Stimulated activated CD4-positive, alpha-beta T cell treated with anti-CD3 and anti-CD28 coated beads, Interleukin-2, amount 100 ng/mL, for 24 hours (primary cell): ENCODE data around the gene UBE2QL1.
"Not testable (repeated sequence)": the region's sequence is repeated elsewhere in the genome, so short reads cannot be mapped to it uniquely, and the experiment has no call there.

Experiments
- DNase-seq, 2 donors: peaks; one replicate each; pipeline ENCODE4 v3.0.0-alpha.2; 2020

The UBE2QL1 gene

DNA sequence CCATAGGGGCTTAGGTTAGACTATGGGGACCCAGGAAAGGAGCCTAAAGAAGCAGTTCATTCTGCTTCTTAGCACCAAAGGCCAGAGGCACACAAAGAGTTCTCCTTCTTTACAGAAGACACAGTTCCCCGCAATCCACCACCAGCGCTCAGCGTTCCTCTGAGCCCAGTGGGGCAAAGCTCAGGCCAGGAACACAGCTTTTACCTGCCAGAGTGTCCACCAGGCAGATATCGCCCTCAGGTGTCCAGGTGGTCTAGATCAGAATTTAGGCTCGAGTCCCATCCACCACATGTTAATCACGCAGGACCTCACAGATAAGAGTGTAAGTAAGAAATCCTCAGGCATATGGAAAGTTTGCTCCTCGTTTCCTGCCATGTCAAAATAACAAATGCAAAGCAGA is 53.0 kb downstream of the UBE2QL1 start:
- DNase-seq, result no peak

DNA sequence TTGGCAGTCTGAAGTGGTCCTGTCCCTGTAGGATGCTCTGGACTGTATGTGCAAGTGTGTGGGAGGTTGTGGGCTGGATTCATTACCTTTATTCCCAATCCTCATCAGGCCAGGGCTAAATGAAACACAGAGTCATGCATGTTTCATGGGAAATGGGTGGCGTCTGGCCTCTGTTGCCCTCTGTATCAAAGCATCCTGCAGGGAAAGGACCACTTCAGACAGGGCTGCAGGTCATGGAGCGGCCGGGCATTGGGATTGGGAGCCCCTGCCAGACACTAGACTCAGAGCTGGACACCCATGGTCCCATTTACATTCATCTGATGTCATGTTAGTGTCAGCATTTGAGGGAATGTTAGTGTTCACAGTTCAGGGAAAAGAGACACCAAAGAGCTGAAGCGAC is 53.8 kb downstream of the UBE2QL1 start:
- DNase-seq, result no peak

DNA sequence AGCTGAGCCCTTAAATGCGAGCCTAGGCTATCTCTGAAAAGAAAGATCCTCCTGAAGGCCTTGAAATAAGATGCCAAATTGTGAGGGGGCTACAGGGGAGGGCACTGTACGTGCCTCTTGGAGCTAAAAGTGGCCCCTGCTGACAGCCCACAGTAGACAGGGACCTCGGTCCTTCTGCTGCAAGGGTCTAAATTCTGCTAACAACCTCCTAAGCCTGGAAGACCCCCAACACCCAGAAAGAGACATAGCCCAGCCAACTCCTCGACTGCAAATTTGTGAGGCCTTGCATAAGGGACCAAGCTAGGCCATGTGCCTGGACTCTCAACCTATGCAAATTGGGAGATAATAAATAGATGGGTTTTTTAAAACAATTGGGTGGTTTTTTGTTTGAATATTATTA is 54.7 kb downstream of the UBE2QL1 start:
- no peak for DNase-seq

DNA sequence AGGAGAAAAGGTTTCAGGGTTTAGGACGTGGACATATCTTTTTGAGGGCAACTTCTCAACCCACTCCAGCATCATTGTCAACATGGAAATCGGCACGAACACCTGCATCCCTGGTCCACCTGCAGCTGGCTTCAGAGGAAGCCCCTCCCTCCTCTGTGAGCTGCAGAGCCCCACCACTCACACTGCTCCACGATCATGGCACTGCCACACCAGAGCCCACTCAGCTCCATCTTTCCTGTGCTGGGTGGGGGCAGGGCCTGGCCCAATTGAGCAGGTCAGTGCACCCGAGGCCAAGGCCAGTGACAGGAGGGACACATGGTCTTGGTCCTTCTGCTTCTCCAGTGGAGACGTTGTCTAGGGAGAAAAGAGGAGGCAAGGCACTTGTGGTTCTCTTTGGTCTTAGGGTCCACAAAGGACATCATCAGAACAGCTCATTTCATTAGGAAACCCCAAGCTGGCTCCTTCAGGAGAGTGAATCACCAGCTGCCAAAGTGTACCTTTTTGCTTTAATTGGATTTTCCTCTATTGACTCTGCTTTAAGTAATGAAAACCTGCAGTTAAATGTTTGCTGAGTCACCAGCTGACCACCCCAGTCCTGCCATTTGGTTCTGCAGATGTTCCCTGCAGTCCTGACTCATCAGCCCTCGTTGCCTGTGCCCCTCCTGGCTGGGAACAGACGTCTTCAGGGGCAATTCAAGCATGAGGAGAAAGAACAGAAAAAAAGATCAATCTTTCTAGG is 56.2 kb downstream of the UBE2QL1 start:
- no peak for DNase-seq

DNA sequence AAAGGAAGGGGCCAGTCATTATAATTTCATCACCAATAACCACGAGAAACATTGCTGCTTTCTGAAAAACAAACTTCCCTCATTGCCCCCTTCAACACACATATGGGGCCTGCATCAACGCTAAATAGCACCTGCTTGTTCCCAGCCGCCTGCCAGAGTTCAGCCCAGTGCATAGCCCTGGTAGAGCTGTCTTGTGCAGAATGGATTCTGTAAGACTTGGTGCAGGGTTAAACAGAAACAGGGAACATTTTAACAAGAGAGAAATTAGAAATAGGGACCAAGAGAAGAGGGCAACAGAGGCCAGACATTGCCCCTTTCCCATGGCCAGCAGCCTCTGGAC is 56.7 kb downstream of the UBE2QL1 start:
- no peak for DNase-seq

DNA sequence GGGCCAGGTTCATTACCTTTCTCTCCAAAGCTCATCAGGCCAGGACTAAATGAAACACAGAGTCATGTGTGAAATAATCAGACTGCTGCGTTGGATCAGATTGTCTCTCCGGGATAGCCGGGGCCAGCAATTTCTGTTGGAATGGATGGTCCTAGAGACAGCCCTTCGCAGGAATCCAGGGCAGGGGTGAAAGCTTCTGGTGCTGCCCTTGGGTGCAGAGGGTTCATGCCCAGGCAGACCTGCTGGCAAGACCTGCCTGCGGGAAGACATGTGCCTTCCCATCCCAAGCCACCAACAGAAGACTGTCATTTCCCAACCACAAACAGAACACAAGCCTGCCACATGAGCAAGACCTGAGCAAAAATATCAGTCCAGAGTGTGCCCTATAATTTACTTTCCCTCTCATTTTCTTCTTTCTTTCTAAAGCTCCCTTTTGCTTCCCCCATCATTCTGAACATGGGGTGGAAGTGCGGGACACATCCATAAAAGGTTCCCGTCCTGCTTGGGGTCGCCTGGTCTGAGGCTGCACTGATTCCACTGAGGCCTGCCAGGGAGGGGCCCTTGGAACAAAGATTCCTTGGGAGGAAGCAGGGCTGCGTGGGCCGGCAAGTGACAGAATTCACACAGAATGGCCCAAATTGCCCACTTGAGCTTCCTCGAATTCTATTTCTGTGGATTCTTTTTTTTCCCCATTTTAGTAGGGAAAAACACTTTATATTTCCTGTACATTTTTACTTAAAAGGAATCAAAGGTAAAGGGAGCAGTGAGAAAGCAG is 57.3 kb downstream of the UBE2QL1 start:
- no peak for DNase-seq

DNA sequence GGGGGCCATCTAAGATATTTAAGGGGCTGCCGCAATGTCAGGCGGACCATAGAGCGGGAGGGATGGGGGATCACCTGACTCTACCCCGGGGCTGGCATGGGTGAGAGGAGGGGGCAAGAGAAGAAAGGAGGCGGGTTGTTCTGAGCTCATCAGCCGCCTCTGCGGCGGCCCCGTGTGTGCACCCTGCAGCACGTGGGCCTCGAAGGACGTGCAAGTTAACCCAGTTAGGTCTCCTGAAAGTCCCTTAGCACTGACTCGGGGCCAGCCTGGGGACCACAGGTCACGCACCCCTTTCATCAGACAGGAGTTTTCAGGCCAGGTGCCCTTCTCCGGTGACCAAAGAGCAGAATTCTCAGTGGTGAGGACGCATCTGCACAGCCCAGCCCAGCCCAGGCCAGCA is 58.0 kb downstream of the UBE2QL1 start:
- DNase-seq, result no peak

DNA sequence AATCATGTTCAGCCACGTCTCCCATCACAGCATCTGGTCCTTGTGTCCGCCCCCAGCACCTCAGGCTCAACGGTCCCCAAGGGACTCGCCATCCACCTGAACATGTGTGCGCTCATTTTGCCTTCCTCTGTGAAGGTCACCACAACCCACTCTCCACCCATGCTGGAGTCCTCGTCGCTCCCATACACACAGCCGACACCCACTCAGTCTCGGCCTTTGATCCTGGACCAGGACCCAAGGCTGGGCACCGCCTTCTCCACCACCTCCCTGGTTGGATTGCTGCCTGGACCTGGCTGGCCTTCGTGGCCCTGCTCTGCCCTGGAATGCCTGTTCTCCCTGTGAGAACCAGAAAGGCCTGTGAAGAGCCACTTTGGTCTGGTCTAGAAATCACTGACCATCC is 60.3 kb downstream of the UBE2QL1 start:
- no peak for DNase-seq

DNA sequence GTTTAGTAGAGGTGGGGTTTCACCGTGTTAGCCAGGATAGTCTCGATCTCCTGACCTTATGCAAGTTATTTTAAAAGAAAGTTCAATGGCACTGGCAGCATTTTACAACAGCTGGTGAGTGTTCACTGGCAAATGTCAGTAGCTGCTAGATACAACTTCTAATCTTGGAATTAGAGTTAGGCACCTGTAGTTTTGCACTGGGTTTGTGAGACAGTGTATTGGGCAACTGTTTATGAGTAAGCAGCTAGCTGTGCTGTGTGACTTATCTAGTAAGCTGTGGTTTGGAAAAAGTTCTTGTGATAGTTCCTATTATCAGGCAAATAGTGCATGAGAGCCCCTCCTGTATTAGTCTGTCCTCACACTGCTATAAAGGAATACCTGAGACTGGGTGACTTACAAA is 61.5 kb downstream of the UBE2QL1 start:
- DNase-seq, result no peak

DNA sequence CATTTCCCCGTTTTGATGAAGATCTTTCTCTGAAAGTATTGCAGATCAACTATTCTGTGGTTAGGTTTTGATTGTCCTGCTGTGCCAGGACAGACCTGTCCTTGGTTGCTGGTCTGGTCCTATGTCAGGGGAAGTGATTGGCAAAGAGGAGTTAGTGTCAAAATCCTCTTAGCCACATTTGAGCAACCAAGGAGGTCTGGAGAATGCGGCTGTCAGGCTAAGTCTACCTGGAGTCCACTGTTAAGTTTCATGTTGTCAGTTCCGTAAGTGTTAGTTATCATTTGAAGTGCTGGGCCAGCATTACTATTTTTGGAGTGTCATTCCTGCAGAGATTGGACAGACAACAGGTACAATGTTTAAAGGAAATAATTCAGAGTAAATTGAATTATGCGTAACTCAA is 62.3 kb downstream of the UBE2QL1 start:
- no peak for DNase-seq

DNA sequence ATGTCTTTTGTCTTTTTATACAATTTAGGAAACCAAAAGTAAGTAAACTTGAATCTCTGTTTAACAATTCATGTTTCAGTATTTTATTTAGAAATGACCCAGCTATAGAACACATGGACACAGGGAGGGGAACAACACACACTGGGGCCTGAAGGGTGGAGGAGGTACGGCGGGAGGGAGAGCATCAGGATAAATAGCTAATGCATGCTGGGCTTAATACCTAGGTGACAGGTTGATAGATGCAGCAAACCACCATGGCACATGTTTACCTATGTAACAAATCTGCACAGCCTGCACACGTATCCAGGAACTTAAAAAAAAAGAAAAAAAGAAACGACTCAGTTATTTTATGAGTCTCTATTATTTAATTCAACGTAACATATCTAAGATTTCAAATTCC is 67.2 kb downstream of the UBE2QL1 start:
- not testable (repeated sequence) for DNase-seq

DNA sequence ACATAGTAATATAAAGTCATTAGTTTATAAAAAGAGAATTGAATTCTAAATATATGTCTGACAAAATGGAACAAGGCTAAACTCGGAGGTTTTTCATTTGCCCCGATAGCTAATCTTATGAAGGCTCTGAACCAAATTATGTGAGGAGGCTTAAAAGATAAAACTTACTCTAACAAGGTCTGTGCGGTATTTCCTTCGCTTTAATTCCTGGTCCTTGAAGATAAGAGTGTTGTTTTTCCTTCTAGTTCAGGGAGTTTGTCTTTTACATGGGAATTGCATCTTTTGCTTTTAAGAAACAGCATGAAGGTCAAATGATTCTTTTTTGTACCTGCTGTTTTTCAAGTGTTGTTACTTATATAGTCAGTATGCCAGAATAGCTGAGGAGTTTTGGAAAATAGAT is 68.2 kb downstream of the UBE2QL1 start:
- DNase-seq, result no peak

DNA sequence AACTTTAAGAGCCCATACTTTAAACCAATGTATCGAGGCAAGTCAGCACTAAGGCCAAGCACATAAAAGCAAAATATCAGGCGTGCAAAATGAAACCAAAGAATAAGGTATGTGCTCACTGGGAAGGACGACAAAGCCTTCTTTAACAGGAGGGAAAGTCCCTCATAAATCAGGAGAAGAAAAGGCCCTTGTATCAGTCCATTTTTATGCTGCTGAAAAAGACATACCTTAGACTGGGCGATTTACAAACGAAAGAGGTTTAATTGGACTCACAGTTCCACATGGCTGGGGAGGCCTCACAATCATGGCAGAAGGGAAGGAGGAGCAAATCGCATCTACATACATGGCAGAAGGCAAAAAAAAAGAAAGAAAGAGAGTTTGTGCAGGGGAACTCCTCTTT is 68.9 kb downstream of the UBE2QL1 start:
- DNase-seq, result no peak

DNA sequence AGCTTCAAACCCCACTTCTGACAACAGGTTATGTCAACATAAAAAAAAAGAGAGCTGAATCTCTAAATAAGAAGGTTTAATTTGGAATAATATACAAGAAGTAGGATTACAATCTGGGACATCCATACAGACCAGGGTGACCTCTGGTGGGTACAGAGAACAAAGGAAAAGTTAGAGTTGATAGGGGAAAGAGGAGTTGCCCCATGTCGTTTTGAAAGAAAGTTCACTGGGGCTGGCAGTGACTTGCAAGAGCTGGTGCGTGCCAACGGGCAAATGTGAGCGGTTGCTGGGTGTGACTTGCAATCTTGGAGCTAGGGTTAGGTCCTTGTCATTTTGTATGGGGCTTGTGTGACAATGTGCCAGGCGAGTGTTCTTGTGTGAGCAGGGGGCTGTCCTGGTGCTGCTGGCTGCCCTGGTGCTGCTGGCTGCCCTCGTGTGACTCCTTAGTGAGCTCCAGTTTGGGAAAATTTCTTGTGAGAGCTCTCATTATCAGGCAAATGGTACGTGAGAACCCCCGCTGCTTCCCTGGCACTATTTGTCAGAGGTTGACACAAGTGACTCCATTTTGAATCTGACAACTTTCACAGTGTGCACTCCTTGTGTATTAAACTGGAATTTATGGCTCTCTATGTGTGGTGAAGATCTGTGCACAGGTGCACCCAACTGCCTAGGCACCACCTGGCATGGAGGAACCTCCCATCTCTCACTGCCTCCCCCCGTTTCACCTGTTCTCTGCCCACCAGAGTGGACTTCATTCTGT is 69.8 kb downstream of the UBE2QL1 start:
- DNase-seq, result no peak

DNA sequence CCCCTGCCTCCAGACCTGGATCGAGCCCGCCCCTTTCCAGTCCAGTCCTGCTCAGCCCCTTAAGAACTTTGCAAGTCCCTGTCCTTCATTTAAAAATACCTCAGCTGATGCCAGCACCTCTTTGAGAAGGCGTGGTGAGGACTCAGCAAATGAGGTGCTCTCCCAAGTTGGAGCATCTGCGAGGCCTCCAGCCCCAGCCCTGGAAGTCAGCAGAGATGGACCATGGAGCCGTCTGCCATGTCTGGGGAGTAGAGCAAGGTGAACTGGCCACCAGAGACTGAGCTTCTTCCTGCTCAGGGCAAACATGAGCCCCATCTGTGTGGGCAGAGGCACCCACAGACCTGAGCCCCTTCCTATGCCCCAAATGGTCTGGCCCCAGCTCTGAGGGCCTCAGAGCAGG is 71.5 kb downstream of the UBE2QL1 start:
- DNase-seq, result no peak

DNA sequence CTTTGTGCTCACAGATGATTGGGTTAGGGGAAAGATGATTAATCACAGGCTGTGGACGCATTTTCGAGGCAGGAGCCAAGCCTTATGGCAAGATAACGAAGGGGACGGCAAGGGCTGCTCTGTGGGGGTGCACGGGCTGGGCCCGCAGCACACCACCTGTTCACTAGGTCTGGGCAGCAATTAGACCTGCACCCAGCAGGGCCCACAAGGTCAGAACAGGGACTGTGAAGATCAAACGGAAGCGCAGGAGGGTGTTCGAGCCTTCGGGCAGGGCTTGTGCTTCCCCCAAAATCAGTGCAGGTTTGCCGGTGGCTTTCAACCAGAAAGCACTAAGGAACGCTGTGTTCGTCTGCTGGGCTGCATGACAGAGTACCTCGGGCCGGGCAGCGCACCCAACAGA is 73.7 kb downstream of the UBE2QL1 start:
- no peak for DNase-seq

DNA sequence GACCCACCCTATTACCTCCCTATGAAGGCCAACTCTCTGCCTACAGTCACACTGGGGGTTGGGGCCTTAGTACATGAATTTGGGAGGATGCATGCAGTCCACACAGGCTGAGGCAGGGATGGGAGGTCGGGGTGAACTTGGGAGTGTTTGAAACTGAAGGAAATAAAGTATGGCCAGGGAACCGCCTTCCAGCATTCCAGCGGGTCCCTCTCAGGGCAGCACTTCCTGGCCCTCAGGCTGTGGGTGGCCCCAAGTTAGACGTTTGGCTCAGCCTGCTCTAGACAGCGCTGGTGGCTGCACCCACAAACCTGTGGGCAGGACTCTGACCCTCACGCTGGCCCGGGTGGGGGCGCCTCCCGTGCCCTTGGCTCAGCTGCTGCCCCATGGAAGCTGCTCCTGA is 74.3 kb downstream of the UBE2QL1 start:
- no peak for DNase-seq

DNA sequence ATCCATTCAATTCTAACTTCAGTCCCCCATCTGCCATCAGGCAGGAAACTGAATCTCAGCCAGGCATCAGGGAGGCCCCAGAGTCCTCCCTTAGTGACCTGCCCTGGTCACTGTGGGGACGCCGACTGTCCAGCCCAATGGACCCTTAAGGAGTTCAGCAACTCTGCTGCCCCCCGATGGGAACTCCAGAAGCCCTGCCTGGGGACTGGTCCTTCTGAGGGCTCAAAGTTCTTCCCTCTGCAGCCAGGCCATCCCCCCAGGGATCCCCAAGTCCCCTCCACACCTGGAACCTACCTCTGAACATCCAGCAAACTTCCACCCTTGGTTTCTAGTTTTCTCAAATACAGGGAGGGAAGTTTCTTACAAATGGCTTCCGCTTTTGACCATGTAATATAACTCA is 76.8 kb downstream of the UBE2QL1 start:
- no peak for DNase-seq

DNA sequence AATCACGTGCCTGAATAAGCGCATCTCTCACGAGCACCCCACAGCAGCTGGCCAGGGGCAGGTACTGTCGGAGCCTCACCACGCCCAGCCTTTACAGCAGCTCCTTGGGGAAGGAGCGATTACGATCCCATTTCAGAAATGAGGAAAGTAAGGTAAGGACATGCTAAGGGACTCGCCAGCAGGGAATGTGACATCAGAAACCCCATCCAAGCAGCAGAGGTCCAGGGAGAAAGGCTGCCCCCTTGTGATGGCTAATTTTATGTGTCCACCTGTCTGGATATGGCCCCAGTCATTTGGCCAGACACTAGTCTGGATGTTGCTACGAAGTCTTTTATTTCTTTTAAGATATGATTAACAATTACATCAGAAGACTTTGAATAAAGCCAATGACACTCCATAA is 77.3 kb downstream of the UBE2QL1 start:
- DNase-seq, result no peak

DNA sequence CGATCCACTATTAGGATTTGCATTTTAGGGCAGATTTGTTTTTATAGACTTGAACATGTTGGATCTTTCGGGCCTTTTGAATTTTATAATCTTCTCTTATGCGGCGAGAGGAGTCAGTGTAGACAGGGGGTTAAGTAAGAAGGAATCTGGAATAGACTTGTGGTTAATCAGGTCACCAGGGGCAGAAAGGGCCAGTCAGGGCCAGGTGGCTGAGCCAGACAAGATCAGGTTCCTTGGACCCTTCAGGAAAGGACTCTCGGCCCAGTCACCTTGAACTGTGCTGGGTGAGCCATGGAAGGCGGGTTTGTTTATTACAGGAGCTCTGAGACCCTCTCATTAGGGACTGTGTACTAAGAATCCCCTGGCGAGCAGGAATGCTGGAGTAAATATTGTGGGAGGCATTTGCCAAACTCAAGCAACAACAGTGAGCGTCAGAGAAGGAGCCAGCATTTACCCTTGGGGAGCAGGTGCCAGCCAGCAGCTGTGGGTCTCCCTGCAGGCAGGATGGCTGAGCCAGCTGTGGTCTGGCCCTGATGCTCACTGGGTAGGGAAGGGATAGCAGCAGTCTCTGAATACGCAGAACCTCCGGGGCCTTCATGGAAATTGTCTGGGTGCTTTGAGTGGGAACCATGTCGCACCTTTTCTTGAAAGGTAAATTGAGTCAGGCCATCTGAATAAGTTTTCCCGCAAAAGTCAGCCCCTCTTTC is 79.2 kb downstream of the UBE2QL1 start:
- no peak for DNase-seq

DNA sequence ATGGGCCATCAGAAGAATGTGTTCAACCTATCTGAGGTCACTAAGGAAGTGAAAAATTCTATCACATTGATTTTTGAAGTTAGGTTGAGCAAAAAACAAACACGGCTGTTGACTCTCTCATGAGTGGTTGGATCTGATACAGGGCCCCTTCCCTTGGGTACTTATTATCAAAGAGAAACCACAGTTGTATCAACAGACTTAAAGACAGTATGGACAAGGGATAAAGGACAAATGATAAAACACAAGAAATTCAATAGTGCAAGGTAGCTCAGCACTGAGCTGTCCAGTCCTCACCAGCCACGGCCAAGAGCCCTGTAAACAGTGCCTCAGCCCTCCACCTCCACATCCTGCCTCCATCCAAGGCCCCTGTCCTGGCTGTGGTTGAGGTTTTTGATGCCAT is 86.9 kb downstream of the UBE2QL1 start:
- DNase-seq, result no peak

DNA sequence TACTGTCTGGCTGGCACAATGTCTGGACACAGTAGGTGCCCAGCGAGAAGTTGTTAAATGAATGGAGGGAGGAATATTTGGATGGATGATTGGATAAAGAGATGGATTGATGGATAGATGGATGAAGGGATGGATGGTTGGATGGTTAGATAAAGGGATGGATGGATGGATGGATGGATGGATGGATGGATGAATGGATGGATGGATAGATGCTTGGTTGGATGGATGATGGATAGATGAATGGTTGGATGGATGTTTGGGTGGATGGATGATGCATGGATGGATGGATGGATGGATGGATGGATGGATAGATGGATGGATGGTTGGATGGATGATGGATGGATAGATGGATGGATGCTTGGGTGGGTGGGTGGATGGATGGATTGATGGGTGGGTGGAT is 90.4 kb downstream of the UBE2QL1 start:
- DNase-seq, result no peak

DNA sequence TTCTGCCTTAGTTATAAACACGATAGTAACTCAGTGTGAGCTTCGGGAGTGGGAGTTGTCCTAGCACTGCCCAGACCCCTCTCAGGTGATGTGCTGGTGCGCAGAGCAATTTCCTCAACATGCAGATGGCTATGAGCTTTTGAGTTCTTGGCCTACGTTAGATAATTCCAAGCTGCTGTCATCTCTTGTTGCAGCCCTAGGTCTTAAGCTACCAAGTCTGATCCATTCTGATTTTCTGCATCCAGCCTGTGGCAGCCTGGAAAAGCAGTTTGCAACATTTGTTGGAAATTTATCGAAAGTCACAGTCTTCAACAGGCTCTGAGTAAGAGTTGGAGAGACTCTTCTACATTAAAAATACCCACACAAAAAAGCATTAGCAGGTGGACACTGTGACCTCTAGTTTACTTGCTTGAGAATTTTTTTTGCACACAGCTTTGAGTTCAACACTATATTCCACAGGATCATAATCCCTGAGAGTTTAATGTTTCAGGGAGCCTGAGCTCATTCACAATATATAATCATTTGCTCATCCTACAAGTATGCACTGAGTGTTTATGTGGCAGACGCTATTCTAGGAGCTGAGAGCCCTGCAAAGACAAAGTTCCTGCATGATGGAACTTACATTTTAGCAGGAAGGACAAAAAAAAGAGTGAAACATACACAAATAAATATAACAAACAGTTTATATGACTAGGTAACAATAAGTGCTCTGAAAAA is 91.6 kb downstream of the UBE2QL1 start:
- no peak for DNase-seq
